Activated CD8-positive, alpha-beta memory T cell treated with anti-CD3 and anti-CD28 coated beads for 1 hour (primary cell): Measurements from ENCODE around the gene GALNT7.
"Not testable (repeated sequence)": the region's sequence is repeated elsewhere in the genome, so short reads cannot be mapped to it uniquely, and the experiment has no call there.

Source experiments
- DNase-seq, 2 donors: peaks; one replicate each; pipeline ENCODE4 v3.0.0-alpha.2; 2020; ENCODE audit warnings: low read depth in 1 of 2; ENCODE audit errors: extremely low read depth in 1 of 2

Gene GALNT7

GRCh38 chr4:173168396-173169177 lies at the start of gene GALNT7:
GALNT7 (plus strand) TSS chr4:173168811; CDS start chr4:173168836, 25 bp downstream.
- peak; percentile 19 to 53 for DNase-seq

GRCh38 chr4:173118819-173119218 lies 49.8 kb upstream of the GALNT7 start:
- DNase-seq, result not testable (repeated sequence)

- no peak for DNase-seq
Measured at GRCh38 chr4:173119818-173120217, 48.8 kb upstream of the GALNT7 start.

- no peak for DNase-seq
Measured at GRCh38 chr4:173121076-173121561, 47.5 kb upstream of the GALNT7 start.

DNA sequence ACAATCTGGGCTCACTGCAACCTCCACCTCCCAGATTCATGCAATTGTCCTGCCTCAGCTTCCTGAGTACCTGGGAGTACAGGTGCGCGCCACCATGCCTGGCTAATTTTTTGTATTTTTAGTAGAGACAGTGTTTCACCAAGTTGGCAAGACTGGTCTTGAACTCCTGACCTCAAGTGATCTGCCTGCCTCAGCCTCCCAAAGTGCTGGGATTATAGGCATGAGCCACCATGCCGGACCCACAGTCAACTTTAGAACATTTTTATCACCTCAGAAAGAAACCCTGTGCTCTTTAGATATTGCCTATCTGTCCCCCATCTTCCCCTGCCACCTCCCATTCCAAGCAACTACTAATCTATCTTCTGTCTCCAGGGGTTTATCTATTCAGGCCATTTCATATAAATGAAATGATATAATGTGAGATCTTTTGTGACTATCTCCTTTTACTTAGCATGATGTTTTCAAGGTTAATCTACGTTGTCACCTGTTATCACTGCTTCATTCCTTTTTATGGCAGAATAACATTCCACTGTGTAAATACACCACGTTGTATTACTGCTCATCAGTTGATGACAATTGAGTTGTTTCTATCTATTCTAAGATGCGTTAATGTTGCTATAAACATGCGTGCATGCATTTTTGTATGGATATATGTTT lies 44.3 kb upstream of the GALNT7 start:
- no peak for DNase-seq

- no peak for DNase-seq
Measured at GRCh38 chr4:173125216-173125812, 43.3 kb upstream of the GALNT7 start.

- DNase-seq, result no peak
Measured at GRCh38 chr4:173128199-173128890, 40.3 kb upstream of the GALNT7 start.

GRCh38 chr4:173130687-173131086 lies 37.9 kb upstream of the GALNT7 start:
- no peak for DNase-seq

DNA sequence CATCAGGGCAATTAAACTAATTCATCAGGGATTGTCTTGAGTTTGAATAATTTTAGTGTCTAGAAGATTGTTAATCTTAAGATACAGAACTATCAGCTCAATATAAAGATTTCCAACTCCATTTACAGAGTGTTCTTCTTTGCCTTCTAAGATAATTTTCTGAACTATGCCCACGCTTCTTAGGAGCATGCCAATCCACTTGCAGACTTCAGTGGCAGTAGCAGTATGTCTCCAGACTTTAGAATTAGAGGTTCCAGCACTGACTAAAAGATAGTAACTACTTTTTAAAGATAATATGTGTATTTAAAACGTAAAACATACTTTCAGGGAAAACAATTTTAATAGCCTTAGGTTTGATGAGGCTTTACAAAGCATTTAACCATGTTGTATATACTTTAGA lies 34.2 kb upstream of the GALNT7 start:
- no peak for DNase-seq

DNA sequence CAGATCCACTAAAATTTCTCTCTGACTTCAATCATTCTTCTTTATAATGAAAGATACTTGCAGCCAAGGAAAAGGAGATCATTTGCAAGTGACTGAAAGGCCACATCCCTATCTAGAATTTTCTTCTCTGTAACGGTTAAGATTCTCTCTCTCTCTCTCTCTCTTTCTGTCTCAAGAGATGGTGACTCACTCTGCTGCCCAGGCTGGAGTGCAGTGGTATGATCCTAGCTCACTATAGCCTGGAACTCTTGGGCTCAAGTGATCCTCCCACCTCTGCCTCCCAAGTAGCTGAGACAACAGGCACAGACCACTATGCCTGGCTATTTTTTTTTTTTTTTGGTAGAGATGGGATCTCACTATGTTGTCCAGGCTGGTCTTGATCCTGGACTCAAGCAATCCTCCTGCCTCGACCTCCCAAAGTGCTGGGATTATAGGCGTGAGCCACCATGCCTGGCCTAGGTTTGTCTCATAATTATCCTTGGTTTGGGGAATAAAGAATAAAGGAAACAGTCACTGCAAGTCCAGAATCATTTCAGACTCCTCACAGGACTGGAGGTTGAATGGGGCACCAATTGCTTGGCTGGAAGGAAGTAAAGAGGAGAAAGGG lies 33.3 kb upstream of the GALNT7 start:
- no peak for DNase-seq

DNA sequence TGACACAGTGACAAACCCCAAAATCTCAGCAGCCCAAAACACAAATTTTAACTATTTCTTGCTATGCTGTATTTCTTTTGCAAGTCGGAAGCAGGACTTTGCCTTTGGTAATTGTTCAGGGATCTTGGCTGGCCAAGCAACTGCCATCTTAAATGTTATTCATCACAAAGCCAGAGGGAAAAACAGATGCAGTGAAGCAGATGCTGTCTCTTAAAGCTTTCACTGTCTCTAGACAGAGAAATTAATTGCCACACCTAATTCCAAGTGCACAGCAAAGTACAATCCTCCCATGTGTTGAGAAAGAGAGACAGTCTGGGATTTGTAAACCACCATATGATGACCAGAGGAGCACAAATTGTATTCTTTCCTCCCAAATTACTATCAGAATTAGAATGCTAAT lies 30.0 kb upstream of the GALNT7 start:
- no peak for DNase-seq

- DNase-seq, result no peak
Measured at GRCh38 chr4:173139561-173139960, 29.1 kb upstream of the GALNT7 start.

GRCh38 chr4:173145131-173145530 lies 23.5 kb upstream of the GALNT7 start:
- no peak for DNase-seq

GRCh38 chr4:173146456-173146855 lies 22.2 kb upstream of the GALNT7 start:
- no peak for DNase-seq

DNA sequence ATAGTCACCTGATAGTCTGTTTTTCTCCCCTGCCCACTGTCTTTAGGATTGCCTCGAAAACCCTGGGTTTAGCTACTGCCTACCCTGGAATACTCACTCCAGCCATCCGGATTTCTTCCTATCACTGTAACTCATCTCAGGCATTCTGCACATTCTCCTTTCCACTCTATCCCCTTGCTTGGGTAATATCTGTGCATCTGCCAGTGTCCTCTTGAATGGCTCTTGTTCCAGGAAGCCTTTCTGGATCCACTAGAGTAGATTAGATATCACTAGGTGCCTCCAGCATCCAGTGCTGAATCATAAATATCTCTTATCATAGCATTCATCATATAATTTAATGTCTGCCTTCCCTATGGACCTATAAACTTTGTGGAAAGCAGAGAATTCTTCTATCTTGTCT lies 17.1 kb upstream of the GALNT7 start:
- no peak for DNase-seq

GRCh38 chr4:173152104-173152503 lies 16.5 kb upstream of the GALNT7 start:
- no peak for DNase-seq

DNA sequence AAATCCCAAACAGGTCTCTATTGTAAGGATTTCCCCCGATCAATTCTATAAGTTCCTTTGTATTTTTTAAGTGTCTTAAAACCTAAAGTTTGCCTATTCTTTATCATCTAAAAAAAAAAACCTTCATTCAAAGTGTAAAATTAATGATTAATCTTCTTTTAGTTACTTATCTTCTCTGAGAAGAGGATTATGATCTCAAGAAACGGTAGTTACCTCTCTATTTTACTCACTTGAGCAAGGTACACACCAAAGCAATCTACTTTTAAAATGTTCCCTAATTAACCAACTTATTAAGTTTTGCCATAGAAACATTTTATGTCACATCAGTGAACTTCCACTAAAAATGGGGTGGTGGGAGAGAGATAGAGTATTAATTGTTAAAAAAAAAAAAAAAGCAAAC lies 15.2 kb upstream of the GALNT7 start:
- no peak for DNase-seq

DNA sequence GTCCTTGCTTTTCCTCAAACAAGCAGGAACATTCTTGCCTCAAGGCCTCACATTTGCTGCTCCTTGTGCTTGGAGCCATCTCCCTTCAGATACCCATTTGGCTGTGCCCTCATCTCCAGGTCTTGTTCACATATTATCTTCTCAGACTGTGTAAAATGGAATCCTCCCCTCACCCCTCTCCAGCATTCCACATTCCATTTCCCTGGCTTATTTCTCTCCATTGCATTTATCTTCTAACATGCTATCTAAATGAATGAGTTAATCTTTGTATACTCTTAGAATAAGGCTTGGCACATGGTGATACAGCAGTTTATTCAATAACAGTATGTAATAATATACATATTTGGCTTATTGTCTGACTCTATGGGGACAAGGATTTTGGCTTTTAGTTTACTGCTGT lies 8.8 kb upstream of the GALNT7 start:
- DNase-seq, result no peak

GRCh38 chr4:173160871-173161270 lies 7.7 kb upstream of the GALNT7 start:
- no peak for DNase-seq

DNA sequence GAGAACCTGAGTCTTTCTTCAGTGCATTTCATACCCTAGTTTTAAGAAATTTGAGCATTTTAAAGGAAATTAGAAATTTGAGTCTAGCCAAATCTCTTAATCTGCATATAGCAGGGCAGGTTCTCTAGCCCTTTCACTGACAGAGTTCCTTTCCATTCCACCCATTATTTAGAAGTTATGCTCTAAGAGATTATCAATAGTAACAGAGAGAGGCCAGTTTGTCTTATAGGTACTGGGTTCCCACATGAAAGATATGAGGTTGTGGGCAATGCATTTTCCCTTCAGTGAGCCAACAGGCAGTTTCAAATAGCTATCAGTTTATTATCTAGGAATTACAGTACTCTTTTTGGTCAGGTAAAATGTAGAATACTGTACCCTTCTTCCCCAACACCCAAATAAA lies 7.3 kb upstream of the GALNT7 start:
- no peak for DNase-seq

- DNase-seq, result no peak
Measured at GRCh38 chr4:173165706-173166105, 2.9 kb upstream of the GALNT7 start.
